HG03575 (cell line): ENCODE results near the gene EML5.
A peak's percentile ranks its signal among the peaks of the same experiment; 100 is the strongest.
"Not testable (repeated sequence)": the region's sequence is repeated elsewhere in the genome, so short reads cannot be mapped to it uniquely, and the experiment has no call there.

ENCODE experiments used
- ATAC-seq: cut with Tn5 transposase; IDR thresholded peaks from one replicate; pipeline ENCODE4 v1.9.1; 2021; ENCODE audit not compliant: unreplicated experiment, insufficient number of reproducible peaks, low FRiP score; ENCODE audit errors: extremely low read depth

Gene EML5

DNA sequence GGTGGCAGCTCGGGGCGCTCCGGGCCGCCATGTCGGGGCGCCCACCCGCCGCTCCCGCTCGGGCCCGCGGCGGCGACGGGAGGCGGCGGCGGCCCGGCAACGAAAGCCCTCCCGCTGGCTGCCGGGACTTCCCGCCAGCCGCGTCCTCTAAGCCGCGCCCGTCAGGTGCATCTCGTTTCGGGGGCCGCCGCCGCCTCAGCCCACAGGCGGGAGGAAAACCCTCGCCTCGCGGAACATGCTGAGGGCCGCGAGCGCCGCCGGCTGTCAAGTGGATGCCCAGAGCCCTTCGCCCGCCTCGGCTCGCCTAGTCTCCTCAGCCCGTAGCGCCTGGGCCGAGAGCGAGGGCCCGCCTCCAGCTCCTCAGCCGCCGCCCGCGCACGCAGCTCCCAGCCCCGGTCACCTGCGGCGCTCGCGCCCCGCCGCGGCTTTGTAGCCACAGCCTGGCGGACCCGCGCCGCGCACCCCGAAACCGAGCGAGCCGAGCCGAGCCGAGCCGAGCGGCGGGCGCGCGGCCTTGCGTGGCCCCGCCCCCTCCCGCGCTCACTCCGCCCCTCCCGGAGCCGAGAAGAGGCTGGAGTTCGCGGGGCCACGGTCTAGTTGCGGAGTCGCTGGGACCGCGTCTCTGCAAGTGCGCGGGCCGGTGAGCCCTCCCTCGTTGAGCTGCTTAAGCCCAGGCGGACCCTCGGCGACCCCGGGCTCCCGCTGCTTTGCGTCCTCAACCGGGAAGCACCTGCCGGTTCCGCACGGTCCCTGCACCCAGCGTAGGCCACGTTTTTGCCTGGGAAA lies at the start of gene EML5:
EML5 (minus strand) TSS at position 481 of the 786 bp plus-strand sequence; CDS start at position 31, 450 bp downstream.
- peak; percentile 67 for ATAC-seq

DNA sequence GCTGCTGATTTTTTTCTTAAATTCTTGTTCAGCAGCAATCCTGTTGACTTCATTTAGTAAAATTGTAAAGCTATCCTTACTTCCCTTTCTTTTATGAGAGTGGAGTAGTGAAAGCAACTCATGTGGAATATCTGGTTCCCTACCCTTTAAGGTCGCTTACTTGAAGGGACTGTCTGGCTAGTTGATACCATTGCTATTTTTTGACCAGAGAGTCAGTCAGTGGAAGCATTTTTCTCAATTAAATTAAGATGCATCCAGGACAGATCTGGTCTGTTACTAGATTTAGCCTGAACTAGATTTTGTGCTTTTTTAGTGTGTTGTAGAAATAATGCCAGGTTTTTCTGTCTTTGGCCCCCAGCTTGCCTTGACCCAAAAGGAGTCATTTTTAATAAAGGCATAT lies 49.7 kb upstream of the EML5 start:
- ATAC-seq = no peak

DNA sequence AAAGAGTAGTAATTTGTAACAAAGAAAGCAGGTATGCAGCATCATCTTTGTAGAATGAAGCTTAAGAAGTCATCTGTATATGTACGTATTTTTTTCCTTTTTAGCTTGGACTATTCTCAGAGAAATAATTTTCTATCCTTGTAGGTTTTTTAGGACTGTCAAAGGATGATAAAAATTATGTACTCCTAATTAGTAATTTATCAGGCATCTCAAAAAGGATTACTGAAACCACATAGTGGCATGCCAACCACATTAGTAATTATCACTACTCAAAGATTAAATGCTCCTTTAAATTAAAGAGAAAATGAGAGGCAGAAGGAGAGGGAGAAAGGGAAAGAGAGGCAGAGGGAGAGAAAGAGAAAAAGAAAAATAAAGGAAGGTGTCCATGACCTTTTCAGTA lies 49.0 kb upstream of the EML5 start:
- no peak for ATAC-seq

DNA sequence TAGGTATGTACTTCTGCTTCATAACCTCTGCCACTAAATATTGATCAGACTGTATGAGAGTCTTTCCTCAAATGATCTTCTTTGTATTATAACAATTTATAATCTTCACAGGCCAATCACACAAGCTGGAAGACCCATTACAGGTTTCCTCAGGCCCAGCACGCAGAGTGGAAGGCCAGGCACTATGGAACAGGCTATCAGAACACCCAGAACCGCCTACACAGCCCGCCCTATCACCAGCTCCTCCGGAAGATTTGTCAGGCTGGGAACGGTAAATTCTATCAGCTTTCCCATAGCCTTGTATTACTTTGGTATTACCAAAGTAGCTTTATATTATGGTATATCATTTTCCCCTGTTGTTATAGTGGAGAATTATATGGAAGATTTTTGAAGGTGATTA lies 48.2 kb upstream of the EML5 start:
- ATAC-seq = no peak

DNA sequence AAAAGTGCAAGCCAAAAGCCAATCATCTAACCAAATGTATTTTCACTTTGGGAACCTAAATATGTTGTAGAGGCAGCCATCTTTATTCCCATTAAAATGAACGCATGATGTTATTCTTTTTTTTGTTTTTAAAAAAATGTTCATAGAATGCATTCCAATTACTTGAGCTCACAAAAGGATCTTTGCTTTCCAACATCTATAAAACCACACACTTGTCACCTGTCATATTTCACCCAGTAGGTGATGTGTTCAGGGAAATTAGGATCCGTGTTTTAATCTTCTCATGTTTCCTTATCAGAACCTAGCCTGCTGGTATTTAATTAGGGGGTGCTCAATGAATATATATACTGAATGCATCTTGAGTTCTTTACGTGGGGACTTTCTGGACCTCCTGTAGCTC lies 45.3 kb upstream of the EML5 start:
- no peak for ATAC-seq

DNA sequence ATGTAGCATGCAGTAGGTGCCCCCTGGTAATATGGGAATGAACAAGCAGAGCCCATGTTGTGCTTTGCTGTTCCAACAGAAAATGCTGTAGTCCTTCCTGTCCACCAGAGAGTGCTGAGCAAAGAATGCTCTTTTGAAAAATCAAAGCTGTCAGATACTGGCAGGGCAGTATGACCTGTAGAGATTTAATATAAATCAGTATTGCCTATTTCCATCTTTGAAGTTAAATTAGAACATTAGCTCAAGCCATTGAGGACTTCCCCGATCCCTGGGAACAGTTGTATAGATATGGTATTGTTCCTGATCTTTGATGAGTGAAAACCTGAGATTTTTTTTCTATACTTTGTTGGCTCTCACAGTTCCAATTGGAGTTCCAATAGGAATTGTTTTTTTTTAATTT lies 44.7 kb upstream of the EML5 start:
- ATAC-seq = no peak

DNA sequence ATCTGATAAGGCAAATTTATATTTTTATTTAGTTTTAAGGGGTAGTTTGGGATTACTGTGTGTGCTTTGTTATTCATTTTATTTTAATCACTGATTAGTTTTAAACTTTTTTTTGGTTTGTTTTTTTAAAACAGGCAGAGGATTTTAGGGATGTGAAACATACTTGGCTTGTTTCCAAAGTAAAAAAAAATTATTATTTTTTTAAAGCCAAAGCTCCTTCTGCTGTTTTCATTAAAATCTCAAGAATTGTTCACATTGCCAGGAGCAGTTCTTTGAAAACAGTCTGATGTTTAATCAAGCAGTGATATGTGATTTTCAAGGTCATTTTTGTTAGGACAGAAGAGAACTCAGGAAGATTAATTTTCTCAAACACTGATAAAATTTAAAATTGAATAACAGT lies 42.9 kb upstream of the EML5 start:
- ATAC-seq = no peak

DNA sequence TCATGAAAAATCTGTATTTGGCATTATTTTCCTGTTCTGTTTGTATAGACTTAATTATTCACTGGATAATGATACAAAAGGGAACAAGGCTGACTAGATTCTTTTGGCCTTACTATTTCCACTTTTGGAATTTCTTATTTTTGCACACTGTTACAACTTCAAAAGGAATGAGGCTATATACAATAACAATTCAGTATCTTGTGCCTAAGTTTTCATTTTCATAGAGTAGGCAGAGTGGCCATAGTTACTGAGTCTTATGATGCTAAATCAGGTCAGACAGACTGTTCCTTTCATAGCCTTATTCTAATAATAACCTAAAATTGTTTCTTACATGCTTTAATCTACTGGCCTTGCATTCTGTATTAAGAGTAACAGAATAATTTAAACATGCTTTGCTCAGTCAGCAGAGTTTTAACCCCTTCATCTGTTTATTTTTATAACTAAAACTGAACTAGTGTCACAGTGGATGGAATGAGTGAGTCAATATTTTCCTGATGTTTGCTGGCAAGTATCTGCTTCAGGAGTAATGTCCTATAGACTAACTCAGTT lies 42.2 kb upstream of the EML5 start:
- ATAC-seq = no peak

DNA sequence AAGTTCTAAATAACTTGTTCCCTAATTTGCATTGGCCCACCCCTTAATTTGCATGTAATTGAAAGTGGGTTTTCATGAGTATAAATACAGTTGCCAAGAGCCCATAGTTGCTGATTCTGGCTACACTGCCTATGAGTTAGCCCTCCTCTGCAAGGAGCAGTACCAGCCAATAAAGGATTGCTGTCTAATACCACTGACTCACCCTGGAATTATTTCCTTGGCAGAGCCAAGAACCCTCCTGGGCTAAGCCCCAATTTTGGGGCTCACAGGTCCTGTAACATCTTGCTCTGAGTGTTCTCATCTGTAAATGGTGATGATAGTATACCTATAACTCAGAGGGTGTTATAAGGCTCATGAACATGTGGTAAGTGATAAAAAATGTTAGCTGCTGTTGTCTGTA lies 38.5 kb upstream of the EML5 start:
- ATAC-seq = no peak

DNA sequence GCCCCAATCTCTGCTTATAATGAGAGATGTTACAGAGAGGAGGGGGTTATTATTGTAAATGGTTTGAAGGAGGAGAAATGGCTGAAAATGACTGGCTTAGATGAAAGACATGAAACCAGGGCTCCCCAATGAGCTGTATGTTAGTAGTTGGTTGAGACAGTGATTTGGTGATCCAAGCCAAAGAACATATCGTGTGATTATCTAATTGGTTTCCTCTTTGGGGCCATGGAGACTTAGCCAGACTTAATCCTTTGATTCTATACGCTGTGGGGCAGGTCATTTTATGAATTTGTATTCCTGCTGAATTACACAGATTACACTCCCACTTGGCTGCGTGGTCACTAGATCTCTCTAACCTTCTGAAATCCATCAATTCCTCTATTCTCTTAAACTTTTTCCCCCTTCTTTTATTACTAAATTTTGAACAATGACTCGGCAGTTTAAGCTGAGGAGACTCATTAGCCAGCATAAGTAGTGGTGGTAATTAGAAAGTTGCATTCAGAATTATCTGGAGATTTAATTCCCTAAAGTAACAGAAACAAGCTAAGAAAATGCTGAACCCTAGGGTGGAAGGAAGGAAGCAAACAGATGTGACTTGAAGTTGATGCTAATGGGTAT lies 37.0 kb upstream of the EML5 start:
- no peak for ATAC-seq

DNA sequence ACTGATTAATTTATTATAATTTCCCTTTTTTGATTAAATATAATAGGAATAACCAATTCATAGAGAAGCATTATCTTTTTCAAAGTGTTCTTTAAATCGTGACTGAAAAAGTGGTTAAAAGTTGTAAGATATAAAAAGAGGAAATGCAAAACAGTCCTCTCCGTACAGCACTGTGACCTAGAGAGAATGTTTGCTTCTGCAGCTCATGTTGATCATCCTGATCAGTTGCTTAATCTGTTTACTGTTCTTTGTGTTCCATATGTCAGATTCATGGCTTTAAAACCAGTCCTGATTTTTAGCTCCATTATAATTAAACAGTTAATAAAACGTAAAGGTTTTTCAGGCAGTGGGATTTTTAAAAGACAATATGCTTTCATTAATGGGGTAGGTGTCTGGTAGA lies 36.4 kb upstream of the EML5 start:
- ATAC-seq = no peak

DNA sequence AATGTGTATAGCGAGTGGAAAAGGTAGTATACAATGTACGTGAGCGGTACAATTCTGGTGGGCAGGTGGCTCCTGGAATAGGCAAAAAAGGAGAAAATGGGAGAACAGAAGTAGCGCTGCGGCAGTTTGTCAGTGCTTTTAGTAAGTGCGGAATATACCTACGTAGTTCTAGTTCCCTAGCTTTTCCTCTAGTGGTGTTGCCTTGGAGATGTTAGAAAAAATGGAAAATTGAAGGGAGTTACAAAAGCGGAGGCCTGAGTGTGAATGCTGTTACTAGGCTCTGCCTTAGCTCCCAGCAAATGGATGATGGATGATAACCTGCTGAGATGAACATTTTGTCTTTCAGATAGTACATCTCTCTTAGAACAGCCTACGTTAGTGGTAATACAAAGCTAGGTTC lies 32.8 kb upstream of the EML5 start:
- ATAC-seq = no peak

DNA sequence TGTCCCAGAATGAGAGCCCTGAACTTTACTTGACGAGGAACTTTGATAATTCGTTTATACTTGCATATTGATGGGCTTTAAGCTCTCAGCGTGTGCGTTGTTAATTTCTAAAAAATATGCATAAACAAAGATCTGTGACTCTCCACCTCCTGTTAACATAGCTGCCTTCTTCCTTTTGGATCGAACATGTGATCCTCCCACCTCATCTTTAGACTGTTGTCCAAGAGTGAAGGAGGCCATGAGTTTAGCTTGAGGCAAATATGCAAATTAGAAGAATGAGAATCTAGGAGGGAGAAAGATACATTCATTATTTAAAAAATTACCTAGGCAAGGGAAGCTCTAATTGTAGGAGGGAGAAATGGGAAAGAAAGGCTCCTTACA lies 32.3 kb upstream of the EML5 start:
- ATAC-seq = no peak

DNA sequence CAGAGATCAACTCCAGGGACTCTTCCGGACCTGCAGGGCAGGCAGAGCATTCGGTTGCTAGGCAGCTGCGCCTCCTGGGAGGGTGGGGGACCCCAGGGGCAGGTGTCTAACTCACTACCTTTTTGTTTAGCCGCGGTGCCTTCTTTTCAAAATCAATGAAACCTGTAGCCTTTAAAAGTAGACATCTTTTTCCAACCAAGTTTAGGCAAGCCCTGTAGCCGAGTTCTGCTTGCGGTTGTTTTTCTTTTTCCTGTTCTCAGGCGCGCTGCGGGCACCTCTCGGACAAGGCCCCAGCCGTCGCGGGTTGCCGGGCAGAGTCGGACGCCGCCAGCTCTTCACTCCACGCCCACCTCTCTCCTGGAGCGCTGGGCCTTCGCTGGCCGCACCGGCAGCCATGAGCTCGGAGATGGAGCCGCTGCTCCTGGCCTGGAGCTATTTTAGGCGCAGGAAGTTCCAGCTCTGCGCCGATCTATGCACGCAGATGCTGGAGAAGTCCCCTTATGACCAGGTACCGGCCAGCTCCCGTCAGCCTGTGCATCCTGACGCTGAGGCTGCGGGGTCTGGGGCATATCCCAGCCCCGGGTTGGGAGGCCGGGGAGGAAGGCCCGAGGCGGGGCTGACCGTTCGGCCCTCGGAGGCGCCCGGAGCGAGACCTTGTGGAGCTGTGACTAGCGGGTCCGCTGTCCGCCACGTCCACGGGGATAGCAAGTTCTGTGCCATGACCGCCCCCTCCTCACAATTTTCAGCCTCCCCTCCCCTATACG lies 31.7 kb upstream of the EML5 start, which contains the start of gene TTC8:
TTC8 (plus strand) TSS at position 338 of the 764 bp plus-strand sequence; CDS start at position 395, 57 bp downstream.
- ATAC-seq = peak; percentile 92

DNA sequence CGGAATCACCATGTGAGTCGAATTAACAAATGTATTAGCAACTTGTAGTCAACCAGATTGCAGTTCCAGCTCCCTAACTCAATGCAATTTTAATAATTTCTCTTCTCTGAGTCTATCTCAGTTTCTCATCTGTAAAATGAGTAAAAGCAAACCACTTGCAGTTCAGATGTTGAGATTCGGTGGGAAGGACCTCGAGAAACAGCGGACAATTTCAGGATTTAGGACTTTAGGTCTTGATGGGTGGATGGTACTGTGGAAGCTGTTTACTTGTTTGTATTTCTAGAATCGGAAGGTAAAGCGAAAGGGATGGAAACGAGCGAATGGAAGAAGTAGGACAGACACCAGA lies 31.2 kb upstream of the EML5 start:
- ATAC-seq = no peak

DNA sequence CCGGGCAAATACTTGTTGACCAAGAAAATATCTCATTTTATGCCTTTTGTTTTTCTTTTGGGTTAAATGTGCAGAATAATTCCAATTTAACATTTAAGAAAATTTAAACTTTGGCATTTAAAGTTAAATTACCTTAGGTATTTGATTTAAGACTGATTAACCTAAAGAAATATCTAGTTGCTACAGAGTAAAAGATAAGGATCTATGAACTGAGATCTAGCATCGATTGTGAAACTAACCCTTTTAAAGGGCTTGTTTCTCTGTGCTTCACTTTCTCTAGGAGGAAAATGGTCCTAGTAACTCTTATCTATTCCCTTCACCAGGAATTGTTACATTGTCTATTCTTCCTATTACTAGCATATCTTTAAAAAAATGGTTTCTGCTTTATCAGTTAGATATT lies 29.1 kb upstream of the EML5 start:
- ATAC-seq = no peak

DNA sequence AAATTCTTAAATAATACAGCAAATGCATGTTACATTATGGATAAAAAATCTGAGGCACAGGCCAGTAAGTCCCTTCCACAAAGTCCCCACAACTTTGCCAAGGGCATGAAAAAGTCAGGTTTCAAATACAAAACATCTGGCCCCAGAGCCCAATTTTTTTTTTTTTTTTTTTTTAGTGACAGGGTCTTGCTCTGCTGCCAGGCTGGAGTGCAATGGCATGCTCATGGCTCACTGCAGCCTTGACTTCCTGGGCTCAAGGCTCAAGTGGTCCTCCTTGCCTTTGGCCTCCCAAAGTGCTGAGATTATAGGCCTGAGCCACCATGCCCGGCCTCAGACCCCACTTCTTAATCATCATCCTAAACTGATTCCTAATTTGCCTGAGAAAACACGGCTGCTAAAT lies 28.6 kb upstream of the EML5 start:
- ATAC-seq = no peak

DNA sequence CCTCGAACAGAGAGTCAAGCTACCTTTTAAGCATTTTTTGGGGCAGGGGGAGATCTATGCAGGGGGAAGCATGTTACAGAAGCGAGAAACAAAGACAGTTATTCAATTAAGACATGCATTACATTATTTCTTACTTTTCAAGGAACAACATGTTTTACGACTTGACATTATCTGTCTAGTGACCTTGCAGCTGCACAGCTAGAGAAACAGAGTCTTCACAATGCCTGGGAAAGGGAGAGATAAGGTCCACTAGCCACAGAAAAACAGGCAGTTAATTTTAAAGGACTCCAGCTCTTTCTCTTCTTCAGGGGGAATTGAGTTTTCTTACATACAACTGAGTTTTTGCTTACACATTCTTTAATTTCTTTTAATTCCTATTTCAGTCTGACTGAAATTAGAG lies 26.9 kb upstream of the EML5 start:
- not testable (repeated sequence) for ATAC-seq

DNA sequence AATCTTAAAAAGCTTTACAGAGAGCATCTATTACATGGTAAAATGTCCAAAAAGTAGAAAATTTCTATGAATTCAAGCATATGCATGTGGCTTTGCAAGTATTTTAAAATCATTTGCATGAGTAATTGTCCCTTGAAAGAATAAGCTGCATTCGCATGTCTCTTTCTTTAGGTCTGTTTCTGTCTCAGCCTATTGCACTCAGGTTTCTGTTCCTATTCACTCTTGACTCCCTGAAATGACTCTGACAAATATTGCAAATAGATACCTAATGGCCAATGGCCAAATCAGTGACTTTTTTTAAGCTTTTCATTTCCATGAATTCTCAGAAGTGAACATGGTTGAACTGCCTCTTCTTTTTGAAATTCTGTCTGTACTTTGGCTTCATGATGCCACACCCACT lies 25.3 kb upstream of the EML5 start:
- ATAC-seq = no peak

DNA sequence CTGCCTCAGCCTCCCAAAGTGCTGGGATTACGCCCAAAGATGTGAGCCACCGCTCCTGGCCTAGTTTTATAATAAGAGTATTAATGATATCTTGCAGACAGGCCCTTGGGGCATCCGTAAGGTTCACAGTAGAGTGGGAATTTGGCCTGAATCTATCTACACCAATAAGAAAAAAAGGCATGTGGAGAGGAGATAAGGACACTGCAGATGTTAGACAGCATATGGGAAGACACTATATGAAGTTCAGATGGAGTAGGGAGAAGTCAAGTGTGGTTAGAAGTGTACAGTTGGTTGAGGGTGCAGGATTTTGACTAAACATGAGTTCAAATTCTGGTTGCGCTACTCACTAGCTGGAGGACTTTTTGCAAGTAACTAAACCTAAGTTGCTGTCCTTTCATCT lies 23.2 kb upstream of the EML5 start:
- ATAC-seq = no peak
